ENCODE results near the gene ADAM23. TPM values are rescaled to one million over a fixed set of nuclear protein-coding genes. Genes with fewer than 3 reads are reported as not detected.

Gene ADAM23
- total RNA-seq, 1 donor from 2014 or later, result 0.86 TPM

- intact Hi-C loops (cut with micrococcal nuclease), result no loop called here
- POLR2A ChIA-PET, result no interaction called here
- no peak for ATAC-seq (ENCODE audit: low read depth)
Observed at GRCh38 chr2:206597717-206598218, 154.4 kb downstream of the ADAM23 start.

GRCh38 chr2:206603243-206603642 lies 159.9 kb downstream of the ADAM23 start:
- POLR2A ChIA-PET, result no interaction called here

More at GRCh38 chr2:206597717-206598218, 154.4 kb downstream of the ADAM23 start:
- DNase-seq, result no peak
- Mint-ChIP-seq H3K27me3 (no peaks in the 10 kb centered on the region), H3K4me1 (no peaks in the 10 kb centered on the region), H3K36me3 (ENCODE audit: low read depth) (no peaks in the 10 kb centered on the region), H3K4me3 (no peak overlapping the region), H3K9me3 (no peaks in the 10 kb centered on the region), H3K27ac (no peak overlapping the region)
- CTCF ChIA-PET, result no interaction called here
- no peak for TF ChIP-seq CTCF (IDR thresholded peaks at IDR 0.05)

GRCh38 chr2:206610451-206610850 lies 167.1 kb downstream of the ADAM23 start:
- Mint-ChIP-seq H3K36me3 (ENCODE audit: low read depth) (no peaks in the 10 kb centered on the region), H3K27ac (no peak overlapping the region), H3K4me1 (no peaks in the 10 kb centered on the region), H3K4me3 (no peak overlapping the region), H3K9me3 (no peaks in the 10 kb centered on the region), H3K27me3 (no peaks in the 10 kb centered on the region)
- CTCF ChIA-PET, result no interaction called here
- no peak for TF ChIP-seq CTCF (IDR thresholded peaks at IDR 0.05)
- ATAC-seq (ENCODE audit: low read depth) (no peak), DNase-seq (no peak)
- POLR2A ChIA-PET, result no interaction called here
- intact Hi-C loops (cut with micrococcal nuclease), result no loop called here

More at GRCh38 chr2:206603243-206603642, 159.9 kb downstream of the ADAM23 start:
- no peak for DNase-seq
- Mint-ChIP-seq H3K4me1 (no peaks in the 10 kb centered on the region), H3K36me3 (ENCODE audit: low read depth) (no peaks in the 10 kb centered on the region), H3K27ac (no peak overlapping the region), H3K9me3 (no peaks in the 10 kb centered on the region), H3K4me3 (no peak overlapping the region), H3K27me3 (no peaks in the 10 kb centered on the region)
- CTCF ChIA-PET, result no interaction called here
- TF ChIP-seq CTCF (IDR thresholded peaks at IDR 0.05), result no peak
- ATAC-seq (ENCODE audit: low read depth), result no peak
- intact Hi-C loops (cut with micrococcal nuclease), result no loop called here

- Mint-ChIP-seq H3K27ac (no peak overlapping the region), H3K9me3 (no peaks in the 10 kb centered on the region), H3K4me1 (no peaks in the 10 kb centered on the region), H3K36me3 (ENCODE audit: low read depth) (no peaks in the 10 kb centered on the region), H3K4me3 (no peak overlapping the region), H3K27me3 (no peaks in the 10 kb centered on the region)
- TF ChIP-seq CTCF (IDR thresholded peaks at IDR 0.05), result no peak
- ChIA-PET POLR2A (no interaction called here), CTCF (no interaction called here)
- no peak for DNase-seq
- intact Hi-C loops (cut with micrococcal nuclease), result no loop called here
- ATAC-seq (ENCODE audit: low read depth), result no peak
Observed at GRCh38 chr2:206611191-206611590, 167.9 kb downstream of the ADAM23 start.

- no peak for ATAC-seq (ENCODE audit: low read depth)
- POLR2A ChIA-PET, result no interaction called here
Observed at GRCh38 chr2:206611736-206612135, 168.4 kb downstream of the ADAM23 start.

More at GRCh38 chr2:206611736-206612135, 168.4 kb downstream of the ADAM23 start:
- Mint-ChIP-seq H3K36me3 (ENCODE audit: low read depth) (no peaks in the 10 kb centered on the region), H3K4me3 (no peak overlapping the region), H3K4me1 (no peaks in the 10 kb centered on the region), H3K27ac (no peak overlapping the region), H3K9me3 (no peaks in the 10 kb centered on the region), H3K27me3 (no peaks in the 10 kb centered on the region)
- DNase-seq, result no peak
- intact Hi-C loops (cut with micrococcal nuclease), result no loop called here
- TF ChIP-seq CTCF (IDR thresholded peaks at IDR 0.05), result no peak
- CTCF ChIA-PET, result no interaction called here
